HG03159 (cell line): ENCODE measurements around the gene PRPH.
"Not testable (repeated sequence)": the region's sequence is repeated elsewhere in the genome, so short reads cannot be mapped to it uniquely, and the experiment has no call there.

Experiments
- ATAC-seq: cut with Tn5 transposase; IDR thresholded peaks from one replicate; pipeline ENCODE4 v1.9.1; 2021; ENCODE audit warnings: mild to moderate bottlenecking, moderate library complexity; ENCODE audit not compliant: unreplicated experiment

PRPH gene

DNA sequence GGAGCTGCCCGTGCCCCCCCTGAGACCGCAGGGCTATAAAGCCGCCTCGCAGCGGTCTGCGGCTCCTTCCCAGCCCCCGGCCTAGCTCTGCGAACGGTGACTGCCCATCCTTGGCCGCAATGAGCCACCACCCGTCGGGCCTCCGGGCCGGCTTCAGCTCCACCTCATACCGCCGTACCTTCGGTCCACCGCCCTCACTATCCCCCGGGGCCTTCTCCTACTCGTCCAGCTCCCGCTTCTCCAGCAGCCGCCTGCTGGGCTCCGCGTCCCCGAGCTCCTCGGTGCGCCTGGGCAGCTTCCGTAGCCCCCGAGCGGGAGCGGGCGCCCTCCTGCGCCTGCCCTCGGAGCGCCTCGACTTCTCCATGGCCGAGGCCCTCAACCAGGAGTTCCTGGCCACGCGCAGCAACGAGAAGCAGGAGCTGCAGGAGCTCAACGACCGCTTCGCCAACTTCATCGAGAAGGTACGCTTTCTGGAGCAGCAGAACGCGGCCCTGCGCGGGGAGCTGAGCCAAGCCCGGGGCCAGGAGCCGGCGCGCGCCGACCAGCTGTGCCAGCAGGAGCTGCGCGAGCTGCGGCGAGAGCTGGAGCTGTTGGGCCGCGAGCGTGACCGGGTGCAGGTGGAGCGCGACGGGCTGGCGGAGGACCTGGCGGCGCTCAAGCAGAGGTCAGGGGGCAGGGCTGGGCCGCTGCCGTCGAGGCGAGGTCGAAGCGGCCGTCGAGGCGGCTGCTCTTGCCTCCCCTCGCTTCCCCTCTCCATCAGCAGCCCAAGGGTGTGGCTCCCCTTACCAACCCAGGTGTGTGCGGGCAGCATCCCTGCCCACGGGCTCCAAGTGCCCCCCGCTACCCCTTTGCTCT, at the start of gene PRPH:
Gene PRPH, plus strand, starts transcription at position 66 of the 855 bp plus-strand sequence. Its CDS starts 54 bp downstream, at position 120.
- ATAC-seq = no peak

GRCh38 chr12:49251357-49251756, 43.6 kb upstream of the PRPH start:
- no peak for ATAC-seq

DNA sequence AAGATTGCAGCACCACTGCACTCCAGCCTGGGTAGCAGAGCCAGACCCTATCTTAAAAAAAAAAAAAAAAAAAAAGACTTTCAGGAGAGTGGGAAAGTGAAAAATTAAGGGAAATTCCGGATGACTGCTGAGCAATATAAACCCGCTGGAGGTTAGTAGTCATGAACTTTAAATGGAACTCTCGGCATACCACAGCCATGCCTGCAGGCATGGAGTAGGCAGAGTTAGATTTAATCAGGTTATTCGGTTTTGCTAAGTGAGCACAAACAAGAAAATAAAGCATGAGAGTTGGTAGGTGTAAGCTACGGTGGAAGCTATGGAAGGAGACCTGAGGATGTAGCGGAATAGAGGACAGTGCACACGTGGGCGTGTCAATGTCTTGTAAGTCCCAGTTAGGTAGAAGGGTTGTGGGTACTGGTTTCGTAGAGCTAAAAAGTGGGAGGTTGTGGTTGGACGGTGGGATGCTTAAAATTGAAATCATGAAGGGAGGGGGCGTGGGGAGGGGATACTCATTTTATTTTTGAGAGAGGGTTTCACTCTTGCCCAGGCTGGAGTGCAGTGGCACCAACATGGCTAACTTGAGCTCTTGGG, 41.8 kb upstream of the PRPH start:
- no peak for ATAC-seq

DNA sequence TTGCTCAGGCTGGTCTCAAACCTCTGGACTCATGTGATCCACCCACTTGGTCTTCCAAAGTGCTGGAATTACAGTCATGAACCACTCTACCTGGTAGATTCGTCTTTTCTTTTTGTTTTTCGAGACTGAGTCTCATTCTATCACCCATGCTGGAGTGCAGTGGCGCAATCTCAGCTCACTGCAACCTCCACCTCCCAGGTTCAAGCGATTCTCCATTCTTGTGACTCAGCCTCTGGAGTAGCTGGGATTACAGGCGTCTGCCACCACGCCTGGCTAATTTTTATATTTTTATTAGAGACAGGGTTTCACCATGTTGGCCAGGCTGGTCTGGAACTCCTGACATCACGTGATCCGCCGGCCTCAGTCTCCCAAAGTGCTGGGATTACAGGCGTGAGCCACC, 39.5 kb upstream of the PRPH start:
- not testable (repeated sequence) for ATAC-seq

DNA sequence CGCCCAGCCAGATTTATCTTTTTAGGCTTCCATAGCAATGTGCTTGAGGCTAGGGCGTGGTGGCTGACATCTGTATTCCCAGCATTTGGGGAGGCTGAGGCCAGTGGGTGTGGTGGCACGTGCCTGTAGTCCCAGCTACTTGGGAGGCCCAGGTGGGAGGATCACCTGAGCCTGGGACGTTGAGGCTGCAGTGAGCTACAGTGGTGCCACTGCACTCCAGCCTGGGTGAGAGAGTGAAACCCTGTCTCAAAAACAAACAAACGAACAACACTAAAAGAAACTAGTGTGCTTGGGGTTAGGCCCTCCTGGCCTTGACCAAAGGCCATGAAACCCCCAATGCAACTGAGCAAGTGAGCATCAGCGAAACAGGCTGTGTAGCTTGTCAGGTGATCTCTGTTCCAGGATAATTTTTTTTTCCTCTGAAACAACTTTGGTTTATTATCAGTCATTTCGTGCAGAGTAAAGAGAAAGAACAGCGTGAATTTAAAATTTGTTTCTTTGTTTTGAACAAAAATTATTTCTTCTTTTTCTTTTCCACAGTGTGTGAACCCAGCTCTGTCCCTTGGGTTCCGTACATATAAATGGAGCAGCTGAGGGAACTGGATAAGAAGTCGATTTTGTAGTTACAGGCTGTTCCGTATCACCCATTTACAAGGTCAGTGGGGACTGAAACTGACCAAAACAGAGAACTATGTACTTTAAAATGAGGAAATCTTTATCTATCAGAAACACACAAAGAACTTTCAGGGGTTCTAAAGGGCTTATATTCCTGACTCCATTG, 38.9 kb upstream of the PRPH start:
- ATAC-seq = no peak

- not testable (repeated sequence) for ATAC-seq
Observed at GRCh38 chr12:49257508-49258184, 37.3 kb upstream of the PRPH start.

GRCh38 chr12:49259452-49259851, 35.5 kb upstream of the PRPH start:
- no peak for ATAC-seq

- no peak for ATAC-seq
Observed at GRCh38 chr12:49260166-49260565, 34.8 kb upstream of the PRPH start.

- ATAC-seq = no peak
Observed at GRCh38 chr12:49260571-49261363, 34.2 kb upstream of the PRPH start.

DNA sequence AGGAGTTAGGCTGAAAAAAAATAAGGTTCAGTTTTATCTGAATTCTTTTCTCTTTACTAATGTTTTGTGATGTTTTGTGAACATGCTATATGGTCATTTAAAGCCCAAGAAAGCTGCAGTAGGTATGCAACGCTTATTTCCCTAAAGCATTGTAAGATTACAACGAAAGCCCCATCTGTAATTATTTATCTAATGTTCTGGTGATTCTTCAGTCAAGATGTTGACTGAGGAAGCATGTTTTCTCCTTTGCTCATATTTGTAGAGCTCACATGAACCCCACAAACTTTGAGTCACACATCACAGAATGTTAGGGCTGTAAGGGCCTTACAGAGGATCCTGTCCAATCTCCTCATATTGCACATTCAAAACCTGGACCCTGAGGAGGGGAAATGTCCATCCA, 33.2 kb upstream of the PRPH start:
- no peak for ATAC-seq

- no peak for ATAC-seq
Observed at GRCh38 chr12:49263400-49263763, 31.6 kb upstream of the PRPH start.

DNA sequence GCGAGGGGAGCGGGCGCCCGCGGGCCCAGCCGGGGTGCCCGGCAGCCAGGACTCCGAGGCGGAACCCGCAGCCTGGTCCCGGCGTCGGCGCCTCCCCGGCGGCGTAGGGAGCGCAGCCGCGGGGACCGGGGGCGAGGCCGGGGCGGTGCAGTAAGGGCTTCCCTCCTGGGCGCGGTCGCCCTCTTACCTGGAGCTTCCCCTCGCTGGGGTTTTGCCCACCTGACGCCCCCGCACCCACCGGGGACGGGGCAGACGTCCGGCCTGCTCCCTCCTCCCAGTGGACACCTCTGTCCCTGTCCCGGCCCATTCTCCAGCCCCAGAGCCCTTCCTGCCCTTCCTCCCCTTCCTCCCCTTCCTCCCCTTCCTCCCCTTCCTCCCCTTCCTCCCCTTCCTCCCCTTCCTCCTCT, 30.5 kb upstream of the PRPH start:
- peak; percentile 26 for ATAC-seq

DNA sequence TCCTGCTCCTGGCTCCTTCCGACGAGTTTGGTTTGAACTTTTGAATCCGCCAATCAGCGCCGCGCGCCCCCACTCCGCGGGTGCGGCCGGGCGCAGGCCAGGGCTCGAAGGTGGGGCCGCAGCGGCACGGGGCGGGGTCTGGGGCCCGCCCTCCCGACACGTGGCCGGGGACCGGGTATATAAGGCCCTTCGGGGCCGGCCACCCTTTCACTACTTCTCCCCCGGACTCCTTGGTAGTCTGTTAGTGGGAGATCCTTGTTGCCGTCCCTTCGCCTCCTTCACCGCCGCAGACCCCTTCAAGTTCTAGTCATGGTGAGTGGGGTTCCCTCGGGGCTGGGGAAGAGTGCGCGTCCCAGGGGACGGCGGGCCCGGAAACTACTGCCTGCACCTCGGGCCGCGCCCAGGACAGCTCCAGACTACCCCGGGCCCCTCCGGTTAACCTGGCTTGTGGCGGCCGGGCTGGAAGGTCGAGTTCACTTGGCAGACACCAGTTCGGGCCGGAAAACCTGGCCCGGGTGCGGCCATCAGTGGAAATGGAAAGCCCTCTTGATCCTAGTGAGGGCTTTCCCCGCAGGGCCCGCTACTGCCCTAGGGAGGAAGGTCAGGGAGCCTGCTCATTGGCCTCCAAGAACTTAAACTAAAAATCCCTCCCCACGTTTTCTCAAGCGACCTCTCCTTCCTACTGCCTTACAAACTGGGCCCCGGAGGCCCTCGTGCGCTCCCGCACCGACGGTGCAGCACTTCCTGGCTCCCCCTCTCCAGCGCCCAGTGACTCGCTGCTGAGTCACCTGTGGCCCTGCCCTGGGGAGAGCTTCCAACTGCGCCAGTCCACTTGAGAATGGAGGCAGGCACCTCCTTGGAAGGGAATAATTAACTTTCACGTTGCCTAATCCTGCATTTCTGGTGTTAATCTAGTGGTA, 29.8 kb upstream of the PRPH start, which contains the start of gene TUBA1C:
Gene TUBA1C, plus strand, starts transcription at position 210 of the 920 bp plus-strand sequence. Its CDS starts 100 bp downstream, at position 310.
- ATAC-seq = peak; percentile 86

DNA sequence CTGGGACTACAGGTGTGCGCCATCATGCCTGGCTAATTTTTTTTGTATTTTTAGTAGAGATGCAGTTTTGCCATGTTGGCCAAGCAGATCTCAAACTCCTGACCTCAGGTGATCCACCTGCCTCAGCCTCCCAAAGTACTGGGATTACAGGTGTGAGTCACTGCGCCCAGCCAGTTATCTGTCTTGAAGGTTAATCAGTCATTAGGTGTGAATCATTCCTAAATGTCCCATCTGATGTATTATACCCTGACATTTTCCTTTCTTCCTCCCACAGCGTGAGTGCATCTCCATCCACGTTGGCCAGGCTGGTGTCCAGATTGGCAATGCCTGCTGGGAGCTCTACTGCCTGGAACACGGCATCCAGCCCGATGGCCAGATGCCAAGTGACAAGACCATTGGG, 25.8 kb upstream of the PRPH start:
- not testable (repeated sequence) for ATAC-seq

DNA sequence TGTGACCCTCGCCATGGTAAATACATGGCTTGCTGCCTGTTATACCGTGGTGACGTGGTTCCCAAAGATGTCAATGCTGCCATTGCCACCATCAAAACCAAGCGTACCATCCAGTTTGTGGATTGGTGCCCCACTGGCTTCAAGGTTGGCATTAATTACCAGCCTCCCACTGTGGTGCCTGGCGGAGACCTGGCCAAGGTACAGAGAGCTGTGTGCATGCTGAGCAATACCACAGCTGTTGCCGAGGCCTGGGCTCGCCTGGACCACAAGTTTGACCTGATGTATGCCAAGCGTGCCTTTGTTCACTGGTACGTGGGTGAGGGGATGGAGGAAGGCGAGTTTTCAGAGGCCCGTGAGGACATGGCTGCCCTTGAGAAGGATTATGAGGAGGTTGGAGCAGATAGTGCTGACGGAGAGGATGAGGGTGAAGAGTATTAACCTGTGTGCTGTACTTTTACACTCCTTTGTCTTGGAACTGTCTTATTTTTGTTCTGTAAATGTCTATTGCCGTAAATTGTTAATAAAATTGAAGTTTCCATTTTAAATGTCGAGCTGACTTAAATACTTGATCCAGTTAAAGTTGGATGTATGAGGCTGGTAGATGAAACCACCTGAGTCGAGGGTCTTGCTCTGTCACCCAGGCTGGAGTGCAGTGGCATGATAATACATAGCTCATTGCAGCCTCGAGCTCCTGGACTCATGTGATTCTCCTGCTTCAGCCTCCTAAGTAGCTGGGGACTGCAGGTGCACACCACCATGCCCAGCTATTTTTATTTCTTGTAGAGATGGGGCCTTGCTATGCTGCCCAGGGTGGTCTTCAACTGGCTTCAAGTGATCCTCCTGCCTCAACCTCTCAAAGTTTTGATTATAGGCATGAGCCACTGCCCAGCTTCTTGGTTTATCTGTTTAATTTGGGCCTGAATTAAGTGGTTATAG, 21.9 kb upstream of the PRPH start:
- no peak for ATAC-seq

GRCh38 chr12:49273726-49274395, 21.1 kb upstream of the PRPH start:
- no peak for ATAC-seq

DNA sequence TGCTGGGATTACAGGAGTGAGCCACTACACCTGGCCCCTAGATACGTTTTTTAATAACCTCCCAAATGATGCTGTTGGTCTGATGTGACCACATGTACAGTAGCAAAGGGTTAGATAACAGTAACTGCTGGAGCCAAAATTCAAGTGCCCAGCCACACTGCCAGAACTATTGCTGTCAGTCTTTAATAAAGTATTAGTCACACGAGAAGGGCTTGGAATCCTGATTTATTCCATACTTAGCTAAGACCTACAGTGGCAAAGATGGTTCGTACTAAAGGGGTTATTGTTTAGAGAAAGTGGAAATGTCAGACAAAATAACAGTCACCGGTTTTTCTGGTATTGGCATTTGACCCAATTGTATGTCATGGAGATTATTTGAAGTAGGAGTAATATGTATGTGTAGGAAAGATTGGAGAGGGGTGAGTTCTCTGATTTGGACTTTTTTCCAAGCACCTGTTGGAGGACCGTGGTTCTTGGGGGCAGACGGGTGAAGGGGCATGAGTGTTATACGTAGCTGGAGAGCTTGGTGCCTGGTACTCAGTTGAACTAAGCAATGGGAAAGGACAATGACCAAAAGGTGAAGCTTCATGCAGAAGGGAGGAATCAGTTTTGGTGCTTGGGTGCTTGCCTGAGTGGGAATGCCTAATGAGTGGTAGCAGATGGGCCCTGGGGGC, 20.4 kb upstream of the PRPH start:
- no peak for ATAC-seq
